Measurements from ENCODE around the gene BICD1.

The BICD1 gene

DNA sequence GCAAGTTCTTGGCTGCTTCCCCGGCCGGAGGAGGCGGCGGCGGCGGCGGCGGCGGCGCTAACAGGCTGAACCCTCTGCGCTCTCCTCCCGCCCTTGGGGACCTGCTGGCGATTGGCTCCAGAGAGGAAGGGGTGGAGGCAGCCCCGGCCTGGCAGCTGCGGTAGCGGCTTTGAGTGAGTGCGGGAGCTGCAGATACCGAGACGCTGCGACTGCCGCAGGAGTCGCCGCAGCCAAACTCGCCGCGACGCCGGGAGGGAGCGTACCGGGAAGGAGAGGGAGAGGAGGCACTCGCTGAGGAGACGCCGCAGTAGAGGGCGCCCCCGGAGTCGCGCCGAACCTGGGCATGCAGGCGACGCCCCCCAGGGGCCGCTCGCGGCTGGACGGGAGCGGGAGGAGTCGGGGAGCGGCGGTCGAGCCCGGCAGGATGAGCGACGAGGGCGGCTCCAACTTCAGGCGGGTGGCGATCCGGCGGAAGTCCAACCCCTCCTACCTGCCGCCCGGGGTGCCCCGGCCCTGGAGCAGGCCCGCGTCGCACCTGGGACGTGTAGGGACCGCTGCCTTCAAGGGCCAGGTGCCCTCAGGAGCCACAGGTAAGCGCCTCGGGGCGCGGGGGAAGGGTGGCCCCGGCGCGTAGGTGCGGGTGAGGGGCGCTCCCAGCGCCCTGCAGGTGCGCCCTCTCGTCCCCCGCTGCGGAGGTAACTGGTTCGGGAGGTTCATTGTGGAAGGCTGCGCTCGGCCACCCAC is 292.9 kb downstream of the BICD1 start, which contains the start of gene FGD4:
Gene FGD4, plus strand, starts transcription at position 189 of the 744 bp plus-strand sequence.
- DNase-seq: peak in 52 of 56 donors; percentile 25 to 83 (median 64)

DNA sequence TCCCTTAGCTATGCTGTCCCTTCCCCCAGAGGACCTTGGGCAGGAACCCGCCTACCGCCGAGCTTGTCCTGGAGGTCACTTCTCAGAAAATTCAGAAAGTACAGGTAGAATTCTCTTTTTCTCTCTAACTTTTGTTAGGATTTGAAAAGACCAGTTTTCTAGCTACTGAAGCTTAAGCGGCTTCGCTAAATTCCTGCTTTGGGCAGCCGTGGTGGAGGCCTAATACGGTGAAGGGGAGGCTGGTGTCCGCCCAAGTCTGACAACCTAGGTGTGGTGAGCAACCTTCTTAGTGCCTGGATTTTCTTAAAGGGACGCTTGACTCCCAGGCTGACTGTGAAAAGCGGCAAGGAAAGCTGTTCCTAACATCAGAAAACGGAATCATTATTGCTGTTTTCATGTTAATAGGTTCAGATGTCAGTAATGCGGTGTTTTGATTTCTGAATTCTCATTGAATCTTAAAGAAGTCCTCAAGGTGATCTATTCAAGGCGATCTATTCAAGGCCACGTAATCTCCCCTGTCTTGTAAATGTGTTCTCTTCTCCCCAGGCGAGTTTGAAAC is 293.5 kb downstream of the BICD1 start:
- DNase-seq: no peak

DNA sequence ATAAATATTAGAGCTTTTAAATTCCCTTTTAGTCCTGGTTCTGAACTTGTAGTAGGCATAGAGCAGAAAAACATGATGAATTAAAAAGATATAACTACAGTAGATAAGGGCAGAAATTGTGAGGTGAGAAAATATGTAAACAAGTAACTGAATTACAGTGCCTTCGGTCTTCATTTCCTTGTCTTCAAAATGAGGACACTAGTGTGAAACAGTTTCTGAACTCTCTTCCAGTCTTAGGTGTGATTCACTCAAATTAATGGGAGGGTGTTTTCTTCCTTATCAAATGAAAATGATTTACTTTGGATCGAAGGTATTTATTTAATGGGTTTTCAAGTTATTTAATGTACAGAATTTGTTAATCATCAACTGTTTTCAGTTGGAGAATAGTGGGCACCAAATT is 294.2 kb downstream of the BICD1 start:
- DNase-seq: no peak

DNA sequence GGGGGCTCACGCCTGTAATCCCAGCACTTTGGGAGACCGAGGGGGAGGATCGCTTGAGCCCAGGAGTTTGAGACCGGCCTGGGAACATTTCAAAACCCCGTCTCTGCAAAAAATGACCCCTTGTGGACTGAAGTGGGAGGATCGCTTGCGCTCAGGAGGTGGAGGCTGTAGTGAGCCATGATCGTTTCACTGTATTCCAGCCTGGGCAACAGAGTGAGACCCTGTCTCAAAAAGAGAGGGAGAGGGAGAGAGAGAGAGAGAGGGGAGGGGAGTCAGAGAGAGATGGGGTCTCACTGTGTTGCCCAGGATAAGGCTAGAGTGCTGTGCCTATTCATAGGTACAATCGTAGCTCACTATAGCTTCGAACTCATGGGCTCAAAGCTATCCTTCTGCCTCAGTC is 295.5 kb downstream of the BICD1 start:
- no peak for DNase-seq

DNA sequence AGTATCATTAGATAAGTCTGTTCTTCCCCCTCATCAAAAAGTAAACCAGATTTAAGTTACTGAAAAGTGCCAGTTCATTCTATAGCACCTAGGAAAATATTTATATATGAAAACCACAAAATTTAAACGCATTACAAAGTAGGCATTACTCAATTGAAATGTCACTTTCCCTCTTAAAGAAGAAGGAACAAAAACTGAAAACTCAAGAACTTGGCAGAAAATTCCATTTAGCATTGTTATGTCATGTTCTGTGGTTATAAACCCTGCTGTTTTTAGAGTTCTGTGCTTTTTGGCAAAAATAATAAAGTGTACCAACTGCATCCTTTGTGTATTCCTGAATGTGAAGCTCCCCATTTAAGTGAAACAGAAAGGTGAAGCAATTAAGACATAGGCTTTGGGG is 296.3 kb downstream of the BICD1 start:
- DNase-seq: no peak

DNA sequence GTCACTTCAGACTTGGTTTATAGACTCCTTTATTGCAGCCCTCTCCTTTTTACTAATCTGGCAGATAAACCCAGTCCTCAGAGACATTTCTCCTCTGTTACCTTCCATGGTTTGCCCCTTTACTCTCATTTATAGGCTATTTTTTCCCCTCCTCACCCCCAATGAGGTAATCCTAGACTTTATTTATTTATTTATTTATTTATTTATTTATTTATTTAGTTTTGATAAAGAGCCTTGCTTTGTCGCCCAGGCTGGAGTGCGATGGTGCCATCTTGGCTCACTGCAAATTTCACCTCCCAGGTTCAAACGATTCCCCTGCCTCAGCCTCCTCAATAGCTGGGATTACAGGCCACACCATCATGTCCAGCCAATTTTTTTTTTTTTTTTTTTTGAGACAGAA is 301.1 kb downstream of the BICD1 start:
- DNase-seq: no peak

DNA sequence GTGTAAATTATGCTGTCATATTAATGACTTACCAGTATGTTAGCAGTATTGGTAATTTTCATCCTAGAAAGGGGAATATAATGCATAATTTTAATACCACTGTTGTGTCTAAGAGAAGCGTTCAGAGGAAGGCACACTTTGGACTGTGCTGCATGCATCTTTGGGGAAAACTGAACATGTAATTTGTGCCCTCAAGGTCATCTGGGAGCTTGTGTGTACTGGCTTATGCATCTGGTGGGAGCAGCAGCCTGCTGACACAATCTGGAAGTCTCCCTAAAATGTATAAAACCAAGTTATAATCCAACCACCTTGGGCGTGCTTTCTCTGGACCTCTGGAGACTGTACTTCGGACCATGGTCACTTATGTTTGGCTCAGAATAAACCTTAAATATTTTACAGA is 306.8 kb downstream of the BICD1 start:
- no peak for DNase-seq

DNA sequence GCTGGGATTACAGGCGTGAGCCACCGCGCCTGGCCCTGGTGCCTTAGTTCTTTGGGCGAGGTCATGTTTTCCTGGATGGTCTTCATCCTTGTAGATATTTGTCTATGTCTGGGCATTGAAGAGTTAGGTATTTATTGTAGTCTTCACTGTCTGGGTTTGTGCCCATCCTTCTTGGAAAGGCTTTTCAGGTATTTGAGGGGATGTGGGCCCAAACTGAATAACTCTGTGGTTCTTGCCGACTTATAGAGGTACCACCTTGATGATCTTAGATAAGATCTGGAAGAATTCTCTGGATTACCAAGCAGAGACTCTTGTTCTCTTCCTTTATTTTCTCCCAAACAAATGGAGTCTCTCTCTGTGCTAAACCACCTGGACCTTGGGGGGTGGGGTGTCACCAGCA is 311.6 kb downstream of the BICD1 start:
- DNase-seq: no peak

DNA sequence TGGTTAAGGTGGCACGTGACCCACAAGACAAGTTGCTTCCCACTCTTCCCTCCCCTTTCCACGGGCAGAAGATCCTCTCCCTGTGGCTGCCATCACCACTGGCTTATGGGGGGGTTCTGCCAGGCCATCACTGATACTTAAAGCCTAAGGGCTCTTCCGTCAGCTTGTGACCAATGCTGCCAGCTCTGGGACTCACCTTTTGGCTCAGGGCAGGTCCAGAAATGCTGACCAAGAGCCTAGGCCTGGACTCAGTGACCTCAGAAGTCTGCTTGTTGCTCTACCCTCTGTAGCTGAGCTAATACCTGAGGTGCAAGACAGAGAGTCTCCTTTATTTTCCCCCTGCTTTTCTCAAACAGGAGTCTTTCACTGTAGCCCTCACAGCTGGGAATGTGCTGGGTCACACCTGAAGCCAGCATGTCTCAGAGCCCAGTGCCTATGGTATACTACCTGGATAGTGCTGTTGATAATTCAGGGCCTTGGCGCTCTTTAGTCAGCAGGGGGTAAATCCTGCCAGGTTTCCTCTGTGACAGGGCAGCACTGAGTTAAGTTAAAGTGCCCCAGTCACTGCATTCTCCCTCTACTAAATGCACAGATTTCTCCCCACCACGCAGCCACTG is 312.4 kb downstream of the BICD1 start:
- no peak for DNase-seq

DNA sequence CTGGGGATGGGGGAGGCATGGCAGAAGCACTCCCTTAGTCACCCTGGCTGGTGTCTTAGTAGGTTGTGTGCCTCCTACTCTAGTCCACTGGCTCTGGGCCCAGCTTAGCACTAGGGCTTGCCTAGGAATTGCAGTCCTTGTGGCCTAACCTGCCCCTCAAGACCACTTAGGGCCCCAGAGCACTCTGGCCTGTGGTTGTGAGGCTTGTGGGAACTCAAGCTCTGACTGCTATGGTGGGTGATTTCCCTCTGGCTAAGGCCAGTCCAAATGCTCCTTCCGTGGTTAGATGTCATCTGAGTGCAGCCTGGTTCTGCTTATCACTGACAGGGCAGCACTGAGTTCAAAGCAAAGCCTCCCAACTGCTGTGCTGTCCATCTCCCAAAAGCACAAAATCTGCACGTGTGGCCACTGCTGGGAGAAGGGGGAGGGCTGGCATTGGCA is 312.9 kb downstream of the BICD1 start:
- no peak for DNase-seq

DNA sequence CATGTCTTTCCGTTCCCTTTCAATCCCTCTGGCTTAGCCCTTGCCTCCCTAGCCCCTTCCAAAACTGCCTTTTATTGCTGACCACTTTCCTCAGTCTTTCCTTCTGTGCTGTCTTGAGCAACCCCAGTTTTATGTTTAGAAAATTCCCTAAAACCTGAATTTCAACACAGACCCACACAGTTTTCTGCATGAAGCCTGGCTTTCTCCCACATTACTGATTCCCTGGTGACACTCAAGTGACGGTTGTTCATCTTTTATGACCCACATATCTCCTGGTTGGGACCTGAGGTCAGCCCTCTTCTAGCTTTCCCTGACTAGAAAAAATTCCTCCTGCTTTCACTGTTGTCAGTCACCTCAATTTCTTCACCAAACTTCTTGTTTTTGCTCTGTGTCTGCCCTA is 313.7 kb downstream of the BICD1 start:
- no peak for DNase-seq

DNA sequence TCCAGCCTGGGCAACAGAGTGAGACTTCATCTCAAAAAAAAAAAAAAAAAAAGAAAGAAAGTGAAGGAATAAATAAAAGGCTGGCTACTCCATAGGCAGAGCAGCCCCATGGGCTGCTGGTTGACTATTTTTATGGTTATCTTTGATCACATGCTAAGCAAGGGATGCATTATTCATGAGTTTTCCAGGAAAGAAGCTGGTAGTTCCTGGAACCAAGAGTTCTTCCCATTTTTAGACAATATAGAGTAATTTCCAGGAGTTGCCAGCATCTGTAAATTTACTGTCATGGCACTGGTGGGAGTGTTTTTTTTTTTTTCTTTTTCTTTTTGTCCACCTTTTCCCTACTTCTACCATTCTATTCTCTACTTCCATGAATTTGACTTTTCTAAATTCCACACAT is 316.9 kb downstream of the BICD1 start:
- DNase-seq: no peak

DNA sequence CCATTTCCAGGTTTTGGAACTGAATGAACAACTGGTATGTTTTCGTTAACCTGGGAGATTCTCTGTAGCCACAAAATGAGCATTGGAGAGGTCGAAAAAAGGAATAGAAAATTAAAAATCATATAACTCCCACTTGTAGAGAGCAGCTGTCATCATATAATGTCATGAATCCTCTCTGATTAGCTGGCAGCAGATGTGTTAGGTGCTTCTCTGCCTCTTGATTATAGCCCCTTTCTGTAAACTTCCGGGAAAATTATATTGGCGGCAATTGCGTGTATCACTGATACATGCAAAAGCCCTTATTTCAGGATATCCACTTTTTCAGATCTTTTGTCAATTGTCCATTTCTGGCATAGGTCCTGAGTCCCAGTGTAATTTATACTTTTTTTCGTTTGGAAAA is 324.4 kb downstream of the BICD1 start:
- no peak for DNase-seq

Data from nucleus accumbens (tissue), 56 donors.